GM20431 (cell line): ENCODE data around the gene HEBP2.
"Not testable (repeated sequence)": the region's sequence is repeated elsewhere in the genome, so short reads cannot be mapped to it uniquely, and the experiment has no call there.

ENCODE experiments used
- in situ Hi-C: fragments of 300-500 bp; cut with MseI, MboI; formaldehyde crosslinking; loops from one replicate; pipeline ENCODE4 v1.15.0; 2020; ENCODE audit warnings: low sequenced_read_pairs; ENCODE audit not compliant: unreplicated experiment

The HEBP2 gene

GRCh38 chr6:138403801-138404665 lies at the start of gene HEBP2:
TSS of gene HEBP2 (plus strand) at chr6:138404223. CDS start at chr6:138404496, 273 bp downstream.
- in situ Hi-C loops: no loop called here

GRCh38 chr6:138357928-138358327 lies 46.1 kb upstream of the HEBP2 start:
- in situ Hi-C loops: no loop called here

- in situ Hi-C loops: not testable (repeated sequence)
Measured at GRCh38 chr6:138368684-138369083, 35.3 kb upstream of the HEBP2 start.

- in situ Hi-C loops: no loop called here
Measured at GRCh38 chr6:138370631-138371451, 33.2 kb upstream of the HEBP2 start.

- in situ Hi-C loops: no loop called here
Measured at GRCh38 chr6:138371452-138371711, 32.6 kb upstream of the HEBP2 start.

- in situ Hi-C loops: no loop called here
Measured at GRCh38 chr6:138371720-138372119, 32.3 kb upstream of the HEBP2 start.

- in situ Hi-C loops: no loop called here
Measured at GRCh38 chr6:138372711-138373463, 31.1 kb upstream of the HEBP2 start.

GRCh38 chr6:138374230-138374629 lies 29.8 kb upstream of the HEBP2 start:
- in situ Hi-C loops: no loop called here

- in situ Hi-C loops: no loop called here
Measured at GRCh38 chr6:138374815-138375214, 29.2 kb upstream of the HEBP2 start.

GRCh38 chr6:138377042-138377441 lies 27.0 kb upstream of the HEBP2 start:
- in situ Hi-C loops: no loop called here

- in situ Hi-C loops: no loop called here
Measured at GRCh38 chr6:138377844-138378243, 26.2 kb upstream of the HEBP2 start, which contains the start of gene SMIM28. TSS of gene SMIM28 (plus strand) at chr6:138377905. CDS start at chr6:138378073, 168 bp downstream.

GRCh38 chr6:138378463-138378862 lies 25.6 kb upstream of the HEBP2 start:
- in situ Hi-C loops: no loop called here

- in situ Hi-C loops: no loop called here
Measured at GRCh38 chr6:138382498-138383265, 21.3 kb upstream of the HEBP2 start.

- in situ Hi-C loops: no loop called here
Measured at GRCh38 chr6:138383776-138384175, 20.2 kb upstream of the HEBP2 start.

- in situ Hi-C loops: no loop called here
Measured at GRCh38 chr6:138386897-138387296, 17.1 kb upstream of the HEBP2 start.

GRCh38 chr6:138387577-138388368 lies 16.2 kb upstream of the HEBP2 start:
- in situ Hi-C loops: no loop called here

GRCh38 chr6:138389551-138389950 lies 14.5 kb upstream of the HEBP2 start:
- in situ Hi-C loops: no loop called here

GRCh38 chr6:138393871-138394783 lies 9.9 kb upstream of the HEBP2 start:
- in situ Hi-C loops: no loop called here
